ENCODE results near the gene NUTF2.

DNA sequence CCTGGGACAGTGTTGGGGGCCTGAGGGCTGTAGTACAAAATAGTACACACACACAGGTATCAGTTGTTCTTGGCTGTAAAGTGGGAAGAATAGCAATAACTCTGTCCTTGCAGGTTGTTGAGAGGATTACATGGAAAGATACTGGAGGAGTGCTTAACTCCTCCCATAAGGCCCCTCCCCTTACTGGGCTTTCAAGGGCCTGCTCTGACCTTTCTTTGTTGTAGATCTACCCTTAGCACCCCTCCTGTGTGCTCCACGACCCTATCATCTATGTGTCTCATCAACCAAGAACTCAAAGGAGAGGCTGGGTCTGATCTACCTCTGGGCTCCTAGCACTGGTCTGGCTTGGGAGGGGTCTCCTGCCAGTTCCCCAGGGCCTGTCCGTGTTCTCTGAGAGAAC is 17.9 kb downstream of the NUTF2 start:
- TF ChIP-seq, protein P1, sequence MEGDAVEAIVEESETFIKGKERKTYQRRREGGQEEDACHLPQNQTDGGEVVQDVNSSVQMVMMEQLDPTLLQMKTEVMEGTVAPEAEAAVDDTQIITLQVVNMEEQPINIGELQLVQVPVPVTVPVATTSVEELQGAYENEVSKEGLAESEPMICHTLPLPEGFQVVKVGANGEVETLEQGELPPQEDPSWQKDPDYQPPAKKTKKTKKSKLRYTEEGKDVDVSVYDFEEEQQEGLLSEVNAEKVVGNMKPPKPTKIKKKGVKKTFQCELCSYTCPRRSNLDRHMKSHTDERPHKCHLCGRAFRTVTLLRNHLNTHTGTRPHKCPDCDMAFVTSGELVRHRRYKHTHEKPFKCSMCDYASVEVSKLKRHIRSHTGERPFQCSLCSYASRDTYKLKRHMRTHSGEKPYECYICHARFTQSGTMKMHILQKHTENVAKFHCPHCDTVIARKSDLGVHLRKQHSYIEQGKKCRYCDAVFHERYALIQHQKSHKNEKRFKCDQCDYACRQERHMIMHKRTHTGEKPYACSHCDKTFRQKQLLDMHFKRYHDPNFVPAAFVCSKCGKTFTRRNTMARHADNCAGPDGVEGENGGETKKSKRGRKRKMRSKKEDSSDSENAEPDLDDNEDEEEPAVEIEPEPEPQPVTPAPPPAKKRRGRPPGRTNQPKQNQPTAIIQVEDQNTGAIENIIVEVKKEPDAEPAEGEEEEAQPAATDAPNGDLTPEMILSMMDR (conservative IDR thresholded peaks at IDR 0.05; ENCODE audit: low read depth, low read length): no peak
- no peak for TF ChIP-seq RFX5 (IDR thresholded peaks at IDR 0.05; ENCODE audit: low read depth, low read length)
- no peak for TF ChIP-seq POLR2A (IDR thresholded peaks at IDR 0.05; ENCODE audit: low read depth, low read length)
- no peak for TF ChIP-seq CHD1 (IDR thresholded peaks at IDR 0.05; ENCODE audit: low read depth, low read length)
- TF ChIP-seq MAFK (IDR thresholded peaks at IDR 0.05; ENCODE audit: low read depth, low read length): no peak
- TF ChIP-seq MXI1 (IDR thresholded peaks at IDR 0.05; ENCODE audit: borderline replicate concordance, low read depth, low read length): no peak
- TF ChIP-seq, protein P2, sequence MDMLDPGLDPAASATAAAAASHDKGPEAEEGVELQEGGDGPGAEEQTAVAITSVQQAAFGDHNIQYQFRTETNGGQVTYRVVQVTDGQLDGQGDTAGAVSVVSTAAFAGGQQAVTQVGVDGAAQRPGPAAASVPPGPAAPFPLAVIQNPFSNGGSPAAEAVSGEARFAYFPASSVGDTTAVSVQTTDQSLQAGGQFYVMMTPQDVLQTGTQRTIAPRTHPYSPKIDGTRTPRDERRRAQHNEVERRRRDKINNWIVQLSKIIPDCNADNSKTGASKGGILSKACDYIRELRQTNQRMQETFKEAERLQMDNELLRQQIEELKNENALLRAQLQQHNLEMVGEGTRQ (IDR thresholded peaks at IDR 0.05; ENCODE audit: low read depth, low read length): no peak
